ENCODE results near the gene RIT1.
A peak's percentile ranks its signal among the peaks of the same experiment; 100 is the strongest.

RIT1 gene, protein sequence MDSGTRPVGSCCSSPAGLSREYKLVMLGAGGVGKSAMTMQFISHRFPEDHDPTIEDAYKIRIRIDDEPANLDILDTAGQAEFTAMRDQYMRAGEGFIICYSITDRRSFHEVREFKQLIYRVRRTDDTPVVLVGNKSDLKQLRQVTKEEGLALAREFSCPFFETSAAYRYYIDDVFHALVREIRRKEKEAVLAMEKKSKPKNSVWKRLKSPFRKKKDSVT

DNA sequence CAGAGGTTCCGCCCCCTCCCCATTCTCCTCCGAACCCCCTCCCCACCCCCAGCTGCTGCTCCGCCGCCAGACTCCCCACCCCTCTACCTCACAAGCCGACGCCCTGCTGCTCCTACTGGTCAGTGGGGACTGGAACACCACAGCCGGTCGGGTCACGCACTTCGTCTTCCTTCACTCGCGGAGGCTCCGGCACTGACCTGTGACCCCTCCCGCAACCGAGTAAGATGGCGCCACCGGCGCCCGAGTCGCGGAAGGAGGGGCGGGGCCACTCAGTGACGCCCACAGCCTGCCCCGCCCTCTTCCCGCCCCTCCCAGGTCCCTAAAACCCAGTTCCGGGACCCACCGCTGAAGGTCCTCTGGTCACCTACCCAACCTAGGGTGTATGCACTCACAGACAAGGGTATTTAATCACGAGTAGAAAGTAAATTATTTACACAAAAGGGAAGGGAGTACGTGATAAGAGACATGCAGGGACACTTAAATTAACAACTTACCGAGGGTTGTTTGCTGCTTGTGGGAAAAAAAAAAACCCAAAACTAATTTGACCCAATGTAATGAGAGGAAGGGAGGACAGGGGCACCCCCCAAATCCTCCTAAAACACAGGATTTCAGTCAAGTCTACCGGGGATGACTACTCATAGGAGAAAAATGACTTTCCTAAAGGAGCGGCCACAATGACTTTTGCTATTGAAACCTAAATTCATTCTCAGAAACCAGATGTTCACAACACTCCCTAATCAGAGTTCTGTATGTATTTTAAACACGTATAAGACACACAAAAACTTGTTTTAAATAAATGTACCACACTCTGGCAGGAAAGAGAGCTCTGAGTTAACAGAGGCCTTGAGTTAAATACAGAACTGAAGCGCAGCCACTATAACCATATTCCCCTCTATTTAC is at the start of gene RIT1:
Gene RIT1, minus strand, starts transcription at position 194 of the 900 bp plus-strand sequence. CDS start 588 bp downstream, outside the sequence.
- Histone ChIP-seq H3K27me3 (ENCODE audit: control insufficient read depth, insufficient read depth, low read length) (no peaks in the 10 kb centered on the region), H3K4me1 (ENCODE audit: control insufficient read depth, insufficient read depth, low read length) (peaks cover 9% of the 10 kb centered on the region; the same call in 1 of the 2 replicates), H3K36me3 (ENCODE audit: control insufficient read depth, insufficient read depth, low read length) (peaks cover 75% of the 10 kb centered on the region), H3K4me3 (ENCODE audit: low read depth, low read length) (peak within 1 kb of the TSS; percentile 86), H3K9ac (ENCODE audit: low read depth, low read length) (peak within 1 kb of the TSS; percentile 56), H3K9me3 (ENCODE audit: control insufficient read depth, insufficient read depth, low read length) (no peaks in the 10 kb centered on the region), H3K27ac (ENCODE audit: low read depth, low read length) (peak within 1 kb of the TSS; percentile 86)

DNA sequence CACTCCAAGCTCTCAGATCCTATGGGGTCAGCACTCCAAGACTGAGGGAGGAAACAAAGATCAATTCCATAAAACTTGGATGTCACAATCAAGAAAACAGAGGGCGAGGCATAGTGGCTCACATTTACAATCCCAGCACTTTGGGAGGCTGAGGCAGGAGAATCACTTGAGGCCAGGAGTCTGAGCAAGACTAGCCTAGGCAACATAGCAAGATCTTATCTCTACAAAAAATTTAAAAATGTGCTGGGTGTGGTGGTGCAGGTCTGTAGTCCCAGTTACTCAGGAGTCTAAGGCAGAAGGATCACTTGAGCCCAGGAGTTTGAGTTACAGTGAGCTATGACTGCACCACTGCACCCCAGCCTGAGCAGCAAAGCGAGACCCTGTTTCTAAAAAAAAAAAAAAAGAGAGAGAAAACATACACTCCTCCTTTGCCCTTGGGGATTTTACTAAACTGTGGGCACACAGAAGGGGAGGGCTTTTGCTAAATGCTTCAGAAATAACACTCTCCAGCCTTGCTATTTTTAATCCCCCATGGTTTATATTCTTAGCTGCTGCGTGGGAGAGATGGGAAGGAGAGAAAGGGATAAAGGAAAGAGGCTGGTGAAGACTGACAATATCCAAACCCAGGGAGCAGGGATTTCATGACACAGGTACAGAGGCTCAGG is 49.1 kb upstream of the RIT1 start:
- Histone ChIP-seq H3K9ac (ENCODE audit: low read depth, low read length) (no peak overlapping the region), H3K36me3 (ENCODE audit: control insufficient read depth, insufficient read depth, low read length) (peaks cover 90% of the 10 kb centered on the region), H3K4me1 (ENCODE audit: control insufficient read depth, insufficient read depth, low read length) (no peaks in the 10 kb centered on the region), H3K4me3 (ENCODE audit: low read depth, low read length) (no peak overlapping the region), H3K27ac (ENCODE audit: low read depth, low read length) (no peak overlapping the region), H3K9me3 (ENCODE audit: control insufficient read depth, insufficient read depth, low read length) (no peaks in the 10 kb centered on the region), H3K27me3 (ENCODE audit: control insufficient read depth, insufficient read depth, low read length) (no peaks in the 10 kb centered on the region)

DNA sequence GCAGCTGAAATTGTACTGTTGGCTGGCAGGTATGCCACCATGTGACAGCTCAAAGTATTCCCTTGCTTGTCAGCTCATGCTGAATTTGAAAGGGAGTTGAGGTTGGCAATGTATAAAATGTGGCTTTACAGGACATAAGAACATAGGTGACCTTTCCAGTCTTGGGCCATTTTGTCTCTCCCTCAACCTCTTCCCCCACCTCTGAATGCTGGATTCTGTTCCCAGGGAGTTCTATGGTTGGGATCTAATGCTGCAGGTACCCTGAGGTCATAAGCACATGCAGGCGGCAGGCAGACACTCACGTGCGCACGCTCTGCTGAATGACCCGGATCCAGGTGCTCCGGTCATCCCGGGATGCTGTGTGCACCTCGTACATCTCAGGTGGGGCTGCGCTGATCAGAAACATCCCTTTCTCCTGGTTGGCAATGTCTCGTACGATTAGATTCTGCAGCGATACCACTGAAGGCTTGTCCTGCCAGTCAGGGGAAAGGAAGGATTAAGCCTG is 46.3 kb upstream of the RIT1 start:
- no peak overlapping the region for H3K4me3 ChIP-seq (ENCODE audit: low read depth, low read length)

DNA sequence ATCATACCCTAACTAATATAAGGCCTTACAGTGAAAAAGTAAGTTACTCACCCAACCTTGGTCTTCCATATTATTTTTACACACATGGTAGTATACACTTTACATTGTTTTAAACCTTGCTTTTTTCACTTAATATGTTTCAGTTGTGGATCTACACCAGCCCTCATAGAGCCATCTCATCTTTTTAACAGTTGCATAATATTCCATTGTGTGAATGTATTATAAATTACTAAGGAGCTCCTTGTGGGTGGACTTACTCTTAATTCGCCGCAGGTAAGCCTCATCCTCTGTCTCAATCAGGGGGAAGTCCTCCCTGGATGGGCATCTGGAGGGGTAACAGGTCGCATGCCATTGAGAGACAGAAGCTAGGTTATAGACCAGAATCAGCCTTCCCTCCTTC is 43.5 kb upstream of the RIT1 start:
- no peaks in the 10 kb centered on the region for H3K4me1 ChIP-seq (ENCODE audit: control insufficient read depth, insufficient read depth, low read length)
- H3K9me3 ChIP-seq (ENCODE audit: control insufficient read depth, insufficient read depth, low read length) = no peaks in the 10 kb centered on the region
- H3K36me3 ChIP-seq (ENCODE audit: control insufficient read depth, insufficient read depth, low read length) = peaks cover 95% of the 10 kb centered on the region
- no peaks in the 10 kb centered on the region for H3K27me3 ChIP-seq (ENCODE audit: control insufficient read depth, insufficient read depth, low read length)
- H3K9ac ChIP-seq (ENCODE audit: low read depth, low read length) = no peak overlapping the region
- no peak overlapping the region for H3K27ac ChIP-seq (ENCODE audit: low read depth, low read length)
- no peak overlapping the region for H3K4me3 ChIP-seq (ENCODE audit: low read depth, low read length)

More for the DNA sequence above, 46.3 kb upstream of the RIT1 start:
- Histone ChIP-seq H3K9me3 (ENCODE audit: control insufficient read depth, insufficient read depth, low read length) (no peaks in the 10 kb centered on the region), H3K9ac (ENCODE audit: low read depth, low read length) (no peak overlapping the region), H3K27ac (ENCODE audit: low read depth, low read length) (no peak overlapping the region), H3K36me3 (ENCODE audit: control insufficient read depth, insufficient read depth, low read length) (peaks cover 95% of the 10 kb centered on the region), H3K4me1 (ENCODE audit: control insufficient read depth, insufficient read depth, low read length) (no peaks in the 10 kb centered on the region), H3K27me3 (ENCODE audit: control insufficient read depth, insufficient read depth, low read length) (no peaks in the 10 kb centered on the region)

DNA sequence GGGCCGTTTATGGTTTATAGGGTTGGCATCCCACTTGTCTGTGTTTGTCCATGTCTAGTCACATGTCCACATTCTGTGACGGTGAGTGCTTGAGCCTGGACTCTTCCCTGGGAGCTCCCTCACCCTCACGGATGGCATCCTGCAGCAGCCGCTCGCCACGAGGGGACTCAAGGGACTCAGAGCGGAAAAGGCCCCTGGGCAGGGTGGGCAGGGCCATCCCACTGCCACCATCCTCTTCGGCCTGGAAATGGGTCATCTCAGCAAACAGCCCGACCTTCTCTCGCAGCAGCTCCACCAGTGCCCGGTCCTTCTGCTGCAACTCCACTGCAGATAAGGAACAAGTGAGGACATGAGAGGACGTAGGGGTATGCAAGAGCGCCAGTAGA is 41.3 kb upstream of the RIT1 start:
- Histone ChIP-seq H3K9me3 (ENCODE audit: control insufficient read depth, insufficient read depth, low read length) (no peaks in the 10 kb centered on the region), H3K4me1 (ENCODE audit: control insufficient read depth, insufficient read depth, low read length) (no peaks in the 10 kb centered on the region), H3K27me3 (ENCODE audit: control insufficient read depth, insufficient read depth, low read length) (no peaks in the 10 kb centered on the region), H3K36me3 (ENCODE audit: control insufficient read depth, insufficient read depth, low read length) (peaks cover 92% of the 10 kb centered on the region), H3K4me3 (ENCODE audit: low read depth, low read length) (no peak overlapping the region), H3K9ac (ENCODE audit: low read depth, low read length) (no peak overlapping the region), H3K27ac (ENCODE audit: low read depth, low read length) (no peak overlapping the region)

DNA sequence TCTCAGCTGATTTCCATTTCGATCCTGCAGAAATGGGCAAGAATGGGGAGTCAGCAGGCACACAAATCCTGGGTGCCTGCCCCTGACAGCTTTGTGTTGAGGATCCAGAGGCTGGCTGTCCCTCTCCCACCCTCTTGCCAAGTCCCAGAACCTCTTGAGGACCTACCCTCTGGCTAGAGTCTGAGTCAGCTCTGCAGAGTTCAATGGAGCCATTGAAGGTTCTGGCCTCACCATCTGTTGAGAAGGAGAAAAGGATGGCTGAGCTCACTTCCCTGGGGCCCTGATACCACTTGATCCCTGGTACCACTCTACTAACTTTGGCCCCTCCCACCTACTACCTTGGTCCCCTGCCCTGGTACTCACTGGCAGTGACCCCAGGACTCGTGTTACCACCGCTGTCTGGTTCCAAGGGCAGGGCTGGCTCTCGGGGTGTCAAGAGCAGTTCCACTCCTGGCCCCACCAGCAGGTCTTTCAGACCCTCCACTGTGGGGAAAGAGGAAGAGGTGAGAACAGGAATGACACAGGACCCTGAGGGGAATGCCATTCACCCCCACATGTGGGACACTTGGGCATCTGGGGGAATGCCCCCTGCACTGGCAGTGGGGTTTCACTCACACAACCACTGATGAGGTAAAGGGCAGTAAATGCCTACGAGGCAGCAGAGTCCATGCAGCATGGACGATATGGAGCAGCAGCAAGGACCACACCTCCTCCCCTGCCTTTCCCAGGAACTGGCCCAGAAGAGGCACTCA is 40.8 kb upstream of the RIT1 start:
- Histone ChIP-seq H3K36me3 (ENCODE audit: control insufficient read depth, insufficient read depth, low read length) (peaks cover 92% of the 10 kb centered on the region), H3K9me3 (ENCODE audit: control insufficient read depth, insufficient read depth, low read length) (no peaks in the 10 kb centered on the region)

DNA sequence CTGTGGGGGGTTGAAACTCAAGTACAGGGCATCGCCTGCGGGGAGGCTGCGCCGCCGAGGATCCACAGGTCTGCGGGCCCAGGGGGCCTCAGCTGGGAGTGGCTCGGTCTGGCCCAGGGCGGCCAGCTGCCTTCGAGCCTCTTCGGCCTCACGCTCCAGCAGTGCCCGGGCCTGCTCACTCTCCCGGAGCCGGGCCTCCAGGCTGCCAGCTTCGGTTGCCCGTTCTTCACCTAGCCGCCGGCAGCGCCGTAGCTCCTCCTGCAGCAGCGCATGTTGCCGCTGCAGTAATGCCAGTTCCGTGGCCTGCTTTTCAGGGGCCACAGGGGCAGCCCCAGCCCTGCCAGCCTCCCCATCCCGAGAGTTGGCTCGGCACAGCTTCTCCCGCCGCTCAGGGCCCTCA is 39.7 kb upstream of the RIT1 start:
- no peak overlapping the region for H3K4me3 ChIP-seq (ENCODE audit: low read depth, low read length)
- peaks cover 86% of the 10 kb centered on the region for H3K36me3 ChIP-seq (ENCODE audit: control insufficient read depth, insufficient read depth, low read length)
- no peaks in the 10 kb centered on the region for H3K9me3 ChIP-seq (ENCODE audit: control insufficient read depth, insufficient read depth, low read length)
- H3K4me1 ChIP-seq (ENCODE audit: control insufficient read depth, insufficient read depth, low read length) = peaks cover 9% of the 10 kb centered on the region
- no peaks in the 10 kb centered on the region for H3K27me3 ChIP-seq (ENCODE audit: control insufficient read depth, insufficient read depth, low read length)
- no peak overlapping the region for H3K9ac ChIP-seq (ENCODE audit: low read depth, low read length)
- H3K27ac ChIP-seq (ENCODE audit: low read depth, low read length) = no peak overlapping the region

More for the DNA sequence above, 40.8 kb upstream of the RIT1 start:
- no peak overlapping the region for H3K9ac ChIP-seq (ENCODE audit: low read depth, low read length)
- no peaks in the 10 kb centered on the region for H3K4me1 ChIP-seq (ENCODE audit: control insufficient read depth, insufficient read depth, low read length)
- H3K4me3 ChIP-seq (ENCODE audit: low read depth, low read length) = no peak overlapping the region
- H3K27me3 ChIP-seq (ENCODE audit: control insufficient read depth, insufficient read depth, low read length) = no peaks in the 10 kb centered on the region
- no peak overlapping the region for H3K27ac ChIP-seq (ENCODE audit: low read depth, low read length)

DNA sequence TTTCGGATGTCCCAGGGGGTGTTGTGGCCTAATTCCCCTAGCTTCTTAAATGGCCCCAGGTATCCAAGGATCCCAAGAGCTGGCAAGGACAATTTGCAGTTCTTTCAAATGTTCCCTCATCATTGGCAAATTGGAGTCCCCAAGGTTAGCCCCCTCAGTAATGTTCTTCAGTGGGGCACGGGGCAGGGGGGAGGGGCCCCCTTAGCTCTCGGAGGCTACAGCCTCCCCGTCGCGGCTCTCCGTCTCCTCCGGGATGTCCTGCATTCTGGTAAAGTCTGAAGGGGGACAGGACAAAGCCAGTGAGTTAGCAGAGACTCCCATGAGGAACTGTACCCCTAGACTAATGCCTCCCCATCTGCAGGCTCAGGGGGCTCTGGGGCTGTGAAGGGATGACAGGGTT is 36.6 kb upstream of the RIT1 start:
- no peak overlapping the region for H3K27ac ChIP-seq (ENCODE audit: low read depth, low read length)
- peaks cover 59% of the 10 kb centered on the region for H3K36me3 ChIP-seq (ENCODE audit: control insufficient read depth, insufficient read depth, low read length)
- no peak overlapping the region for H3K9ac ChIP-seq (ENCODE audit: low read depth, low read length)
- no peak overlapping the region for H3K4me3 ChIP-seq (ENCODE audit: low read depth, low read length)
- H3K4me1 ChIP-seq (ENCODE audit: control insufficient read depth, insufficient read depth, low read length) = peaks cover 9% of the 10 kb centered on the region
- no peaks in the 10 kb centered on the region for H3K27me3 ChIP-seq (ENCODE audit: control insufficient read depth, insufficient read depth, low read length)
- H3K9me3 ChIP-seq (ENCODE audit: control insufficient read depth, insufficient read depth, low read length) = no peaks in the 10 kb centered on the region

DNA sequence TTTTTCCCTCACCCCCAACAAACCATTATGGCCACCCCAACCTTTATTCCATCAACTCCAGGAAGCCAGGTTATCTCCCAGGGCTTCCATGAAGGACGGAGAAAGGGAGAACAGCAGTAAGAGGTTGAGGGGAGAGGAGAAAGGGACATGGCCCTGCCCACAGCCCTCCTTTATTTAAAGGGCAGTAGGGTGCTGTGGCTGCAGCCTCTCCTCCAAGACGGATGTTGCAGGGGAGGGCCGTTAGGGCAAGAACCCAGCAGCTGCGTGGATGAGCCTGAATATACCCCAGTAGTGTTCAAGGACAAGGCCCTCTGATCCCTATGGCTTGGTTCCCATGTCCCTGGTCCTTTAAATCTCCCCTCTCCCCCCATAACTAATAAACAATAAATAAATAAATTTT is 36.1 kb upstream of the RIT1 start:
- Histone ChIP-seq H3K36me3 (ENCODE audit: control insufficient read depth, insufficient read depth, low read length) (peaks cover 54% of the 10 kb centered on the region), H3K4me3 (ENCODE audit: low read depth, low read length) (no peak overlapping the region), H3K9me3 (ENCODE audit: control insufficient read depth, insufficient read depth, low read length) (no peaks in the 10 kb centered on the region), H3K4me1 (ENCODE audit: control insufficient read depth, insufficient read depth, low read length) (peaks cover 9% of the 10 kb centered on the region), H3K27me3 (ENCODE audit: control insufficient read depth, insufficient read depth, low read length) (no peaks in the 10 kb centered on the region), H3K9ac (ENCODE audit: low read depth, low read length) (no peak overlapping the region), H3K27ac (ENCODE audit: low read depth, low read length) (no peak overlapping the region)

DNA sequence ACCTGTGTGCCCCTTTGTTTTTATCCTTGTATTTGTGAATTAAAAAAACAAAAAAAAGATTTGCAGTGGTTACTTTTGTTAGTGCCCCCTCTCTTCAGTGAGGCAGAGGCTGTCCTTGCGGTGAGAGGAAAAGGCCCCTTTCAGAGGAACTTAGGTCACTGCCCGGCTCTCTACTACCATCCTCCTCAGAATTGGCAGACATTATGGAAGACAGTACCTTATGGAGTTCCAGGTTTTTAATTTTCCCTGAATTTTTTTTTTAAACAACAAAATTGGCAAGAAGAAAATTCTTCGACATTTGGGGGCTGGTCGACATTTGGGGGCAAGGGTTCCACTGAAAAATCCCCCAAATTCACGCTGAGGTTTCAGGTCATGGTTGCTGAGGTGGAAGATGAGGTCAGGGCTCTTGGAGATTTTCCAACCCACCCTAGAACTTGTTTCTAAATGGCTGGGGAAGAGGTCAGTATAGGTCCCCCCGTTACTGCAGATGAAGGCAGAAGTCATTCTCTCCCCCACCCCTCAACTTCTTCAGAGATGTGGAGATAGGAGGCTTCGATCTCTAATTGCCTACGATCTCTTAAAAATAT is 35.6 kb upstream of the RIT1 start:
- Histone ChIP-seq H3K9ac (ENCODE audit: low read depth, low read length) (no peak overlapping the region), H3K27me3 (ENCODE audit: control insufficient read depth, insufficient read depth, low read length) (no peaks in the 10 kb centered on the region), H3K9me3 (ENCODE audit: control insufficient read depth, insufficient read depth, low read length) (no peaks in the 10 kb centered on the region), H3K4me3 (ENCODE audit: low read depth, low read length) (no peak overlapping the region), H3K4me1 (ENCODE audit: control insufficient read depth, insufficient read depth, low read length) (peaks cover 9% of the 10 kb centered on the region), H3K27ac (ENCODE audit: low read depth, low read length) (no peak overlapping the region), H3K36me3 (ENCODE audit: control insufficient read depth, insufficient read depth, low read length) (peaks cover 49% of the 10 kb centered on the region)
